ENCODE results near the gene IQCK.

- TF ChIP-seq RAD21 (IDR thresholded peaks at IDR 0.05; ENCODE audit: low read depth) (no peak), EGR1 (IDR thresholded peaks at IDR 0.05) (no peak), NFIC (IDR thresholded peaks at IDR 0.05) (no peak), TCF12 (IDR thresholded peaks at IDR 0.05; ENCODE audit: low read depth) (no peak), YY1 (IDR thresholded peaks at IDR 0.05; ENCODE audit: low read depth) (no peak), EP300 (IDR thresholded peaks at IDR 0.05; ENCODE audit: borderline replicate concordance) (no peak), ZBTB7A (IDR thresholded peaks at IDR 0.05; ENCODE audit: low read depth) (no peak), FOXM1 (IDR thresholded peaks at IDR 0.05; ENCODE audit: borderline replicate concordance, low read depth) (no peak), REST (IDR thresholded peaks at IDR 0.05; ENCODE audit: low read depth) (no peak), TAF1 (IDR thresholded peaks at IDR 0.05; ENCODE audit: low read depth) (no peak), CEBPB (IDR thresholded peaks at IDR 0.05) (no peak), USF1 (IDR thresholded peaks at IDR 0.05) (no peak), CREB1 (IDR thresholded peaks at IDR 0.05; ENCODE audit: low read depth) (no peak)
- TF ChIP-seq, protein P1, sequence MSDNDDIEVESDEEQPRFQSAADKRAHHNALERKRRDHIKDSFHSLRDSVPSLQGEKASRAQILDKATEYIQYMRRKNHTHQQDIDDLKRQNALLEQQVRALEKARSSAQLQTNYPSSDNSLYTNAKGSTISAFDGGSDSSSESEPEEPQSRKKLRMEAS (IDR thresholded peaks at IDR 0.05), result no peak
These were observed 11.2 kb upstream of the IQCK start for GRCh38 chr16:19706846-19707245.

Measured in Ishikawa (cell line).